T-helper 17 cell (primary cell): ENCODE data around the gene CLIC3. TPM values are rescaled to one million over a fixed set of nuclear protein-coding genes. Genes with fewer than 3 reads are reported as not detected.

Source experiments
- ATAC-seq: fragments of 150-1000 bp; cut with Tn5 transposase; 2 replicates; pipeline ENCODE4 v1.10.0; 2021; ENCODE audit warnings: mild to moderate bottlenecking, moderate library complexity
- DNase-seq, 3 donors: peaks; one replicate each; pipeline versions ENCODE4 v3.0.0 to v3.0.0-alpha.2; 2020 to 2021
- H3K9me3 ChIP-seq: one replicate; pipeline ENCODE4 v1.7.0; 2013; ENCODE audit warnings: low read length, mild to moderate bottlenecking; ENCODE audit not compliant: control insufficient read depth, poor library complexity, severe bottlenecking
- H3K27ac Mint-ChIP-seq: one replicate; pipeline ENCODE4 v1.8.0; 2022; ENCODE audit warnings: mild to moderate bottlenecking, moderate library complexity, mixed read lengths
- H3K27me3 Mint-ChIP-seq: one replicate; pipeline ENCODE4 v1.8.0; 2022; ENCODE audit warnings: mixed read lengths
- H3K36me3 Mint-ChIP-seq: one replicate; pipeline ENCODE4 v1.8.0; 2022; ENCODE audit warnings: low read depth, mixed read lengths
- H3K4me1 Mint-ChIP-seq: one replicate; pipeline ENCODE4 v1.8.0; 2022; ENCODE audit warnings: mild to moderate bottlenecking, mixed read lengths
- H3K4me3 Mint-ChIP-seq: one replicate; pipeline ENCODE4 v1.8.0; 2022; ENCODE audit warnings: mild to moderate bottlenecking, moderate library complexity, mixed read lengths
- total RNA-seq, 4 donors: library from RNA in 2 of 4; stranded (reverse) in 2 of 4; gene quantifications; one replicate each; pipeline ENCODE4 v1.2.3 and lab custom pipeline; 2022 to 2026

The CLIC3 gene
- total RNA-seq, 2 donors from 2014 or later: 1.9 to 2.1 TPM

- no peak overlapping the region for H3K27ac Mint-ChIP-seq
- H3K27me3 Mint-ChIP-seq: no peaks in the 10 kb centered on the region
- DNase-seq (peak in 1 of 3 donors; percentile 10), ATAC-seq (no peak)
- H3K9me3 ChIP-seq: no peaks in the 10 kb centered on the region
- no peak overlapping the region for H3K4me3 Mint-ChIP-seq
- peaks cover 6% of the 10 kb centered on the region for H3K4me1 Mint-ChIP-seq
- no peaks in the 10 kb centered on the region for H3K36me3 Mint-ChIP-seq
Measured at GRCh38 chr9:136947028-136947891, 49.1 kb downstream of the CLIC3 start.

- Mint-ChIP-seq H3K27me3 (no peaks in the 10 kb centered on the region), H3K27ac (no peak overlapping the region), H3K36me3 (no peaks in the 10 kb centered on the region), H3K4me3 (no peak overlapping the region), H3K4me1 (peaks cover 6% of the 10 kb centered on the region)
- ATAC-seq (no peak), DNase-seq (peak in 1 of 3 donors; percentile 9)
- no peaks in the 10 kb centered on the region for H3K9me3 ChIP-seq
Measured at GRCh38 chr9:136946228-136947027, 49.9 kb downstream of the CLIC3 start.

DNA sequence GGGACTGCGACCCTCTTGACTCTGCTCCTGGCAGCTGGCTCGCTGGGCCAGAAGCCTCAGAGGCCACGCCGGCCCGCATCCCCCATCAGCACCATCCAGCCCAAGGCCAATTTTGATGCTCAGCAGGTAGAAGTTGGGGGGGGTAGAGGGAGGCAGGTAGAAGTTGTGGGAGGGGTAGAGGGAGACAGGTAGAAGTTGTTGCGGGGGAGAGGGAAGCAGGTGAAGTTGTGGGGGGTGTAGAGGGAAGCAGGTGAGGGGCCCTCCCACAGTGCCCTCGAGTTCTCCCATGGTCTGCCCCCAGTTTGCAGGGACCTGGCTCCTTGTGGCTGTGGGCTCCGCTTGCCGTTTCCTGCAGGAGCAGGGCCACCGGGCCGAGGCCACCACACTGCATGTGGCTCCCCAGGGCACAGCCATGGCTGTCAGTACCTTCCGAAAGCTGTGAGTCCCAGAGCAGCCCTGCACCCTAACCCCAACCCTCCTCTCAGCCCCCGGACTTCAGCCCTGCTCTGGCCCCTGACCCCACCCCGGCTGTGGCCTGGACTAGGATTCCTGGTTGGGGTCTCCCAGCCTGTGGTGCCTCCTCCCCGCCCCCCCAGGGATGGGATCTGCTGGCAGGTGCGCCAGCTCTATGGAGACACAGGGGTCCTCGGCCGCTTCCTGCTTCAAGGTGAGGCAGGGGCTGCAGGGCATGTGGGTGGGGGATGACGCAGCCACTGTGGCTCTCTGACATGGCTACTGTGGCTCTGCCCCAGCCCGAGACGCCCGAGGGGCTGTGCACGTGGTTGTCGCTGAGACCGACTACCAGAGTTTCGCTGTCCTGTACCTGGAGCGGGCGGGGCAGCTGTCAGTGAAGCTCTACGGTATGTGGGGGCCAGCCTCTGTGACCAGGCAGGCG, 50.8 kb downstream of the CLIC3 start:
- no peak for ATAC-seq
- H3K4me3 Mint-ChIP-seq: peak overlapping the region; percentile 85
- H3K27me3 Mint-ChIP-seq: no peaks in the 10 kb centered on the region
- H3K27ac Mint-ChIP-seq: peak overlapping the region; percentile 87
- peaks cover 6% of the 10 kb centered on the region for H3K4me1 Mint-ChIP-seq
- DNase-seq: peak in 1 of 3 donors; percentile 8
- H3K9me3 ChIP-seq: no peaks in the 10 kb centered on the region
- H3K36me3 Mint-ChIP-seq: no peaks in the 10 kb centered on the region

Other genes starting within 250 kb of the CLIC3 start
- not detected for gene LCN6, start 248.0 kb downstream of the CLIC3 start, total RNA-seq
- gene LCN8, start 238.3 kb downstream of the CLIC3 start, total RNA-seq: under 1 TPM in 1 of 2 donors, not detected in 1; 0.65 TPM
- gene LCN15, start 232.1 kb downstream of the CLIC3 start, total RNA-seq: not detected
- gene TMEM141, start 205.2 kb downstream of the CLIC3 start, total RNA-seq: 10 to 100 TPM; 16.5 to 21.8 TPM
- gene CCDC183, start 200.2 kb downstream of the CLIC3 start, total RNA-seq: 1 to 10 TPM; 1.8 to 2.2 TPM
- gene RABL6, start 188.6 kb downstream of the CLIC3 start, total RNA-seq: 10 to 100 TPM; 55.6 to 59.7 TPM
- 1 to 10 TPM; 2.9 to 3.7 TPM for gene AJM1, start 154.1 kb downstream of the CLIC3 start, total RNA-seq
- 10 to 100 TPM; 33.8 to 36.2 TPM for gene PHPT1, start 147.2 kb downstream of the CLIC3 start, total RNA-seq
- gene MAMDC4, start 144.2 kb downstream of the CLIC3 start, total RNA-seq: 1 to 10 TPM; 3.4 TPM
- 100 to 1,000 TPM; 212 to 224 TPM for gene EDF1, start 130.3 kb downstream of the CLIC3 start, total RNA-seq
- gene TRAF2, start 110.1 kb downstream of the CLIC3 start, total RNA-seq: 10 to 100 TPM; 20.8 to 21.4 TPM
- gene FBXW5, start 51.8 kb downstream of the CLIC3 start, total RNA-seq: 10 to 100 TPM; 84.3 to 88.4 TPM
- gene C8G, start 51.3 kb downstream of the CLIC3 start, total RNA-seq: 1 to 10 TPM; 1.4 to 2.7 TPM
- 1 to 10 TPM; 2.6 to 4.2 TPM for gene LCN12, start 44.3 kb downstream of the CLIC3 start, total RNA-seq
- gene PTGDS, start 19.1 kb downstream of the CLIC3 start, total RNA-seq: 100 to 1,000 TPM in 1 of 2 donors, 10 to 100 TPM in 1; 21.4 to 166 TPM
- gene LCNL1, start 13.6 kb downstream of the CLIC3 start, total RNA-seq: 1 to 10 TPM in 1 of 2 donors, under 1 TPM in 1; 0.96 to 2.9 TPM
- 10 to 100 TPM; 85.7 to 89.9 TPM for gene PAXX, start 4.1 kb downstream of the CLIC3 start, total RNA-seq
- gene ABCA2, start 31.7 kb upstream of the CLIC3 start, total RNA-seq: 100 to 1,000 TPM; 120 to 131 TPM
- gene FUT7, start 35.5 kb upstream of the CLIC3 start, total RNA-seq: 10 to 100 TPM in 1 of 2 donors, 1 to 10 TPM in 1; 7.7 to 10.6 TPM
- 100 to 1,000 TPM; 139 to 202 TPM for gene NPDC1, start 49.6 kb upstream of the CLIC3 start, total RNA-seq
- under 1 TPM in 1 of 2 donors, not detected in 1; 0.20 TPM for gene ENTPD2, start 57.5 kb upstream of the CLIC3 start, total RNA-seq
- under 1 TPM; 0.27 to 0.39 TPM for gene SAPCD2, start 74.0 kb upstream of the CLIC3 start, total RNA-seq
- 10 to 100 TPM in 1 of 2 donors, 1 to 10 TPM in 1; 9.3 to 10.2 TPM for gene UAP1L1, start 80.9 kb upstream of the CLIC3 start, total RNA-seq
- gene MAN1B1, start 90.4 kb upstream of the CLIC3 start, total RNA-seq: 10 to 100 TPM; 62.0 to 62.3 TPM
- gene DPP7, start 118.2 kb upstream of the CLIC3 start, total RNA-seq: 100 to 1,000 TPM; 270 to 311 TPM
- gene GRIN1, start 142.6 kb upstream of the CLIC3 start, total RNA-seq: not detected
- not detected for gene LRRC26, start 173.5 kb upstream of the CLIC3 start, total RNA-seq
- not detected for gene TMEM210, start 175.5 kb upstream of the CLIC3 start, total RNA-seq
- 100 to 1,000 TPM; 114 to 116 TPM for gene ANAPC2, start 192.0 kb upstream of the CLIC3 start, total RNA-seq
- 10 to 100 TPM; 39.4 to 48.3 TPM for gene SSNA1, start 192.1 kb upstream of the CLIC3 start, total RNA-seq
- gene TPRN, start 204.2 kb upstream of the CLIC3 start, total RNA-seq: 1 to 10 TPM; 5.7 to 6.3 TPM
- 10 to 100 TPM; 21.3 to 21.4 TPM for gene TMEM203, start 209.1 kb upstream of the CLIC3 start, total RNA-seq
- gene NDOR1, start 209.1 kb upstream of the CLIC3 start, total RNA-seq: 10 to 100 TPM; 24.0 to 30.7 TPM
- 1 to 10 TPM; 1.2 to 5.3 TPM for gene RNF208, start 225.7 kb upstream of the CLIC3 start, total RNA-seq
- gene CYSRT1, start 228.6 kb upstream of the CLIC3 start, total RNA-seq: under 1 TPM in 1 of 2 donors, not detected in 1; 0.52 TPM
- gene RNF224, start 230.9 kb upstream of the CLIC3 start, total RNA-seq: not detected
- gene SLC34A3, start 234.3 kb upstream of the CLIC3 start, total RNA-seq: not detected
- gene TUBB4B, start 244.7 kb upstream of the CLIC3 start, total RNA-seq: 10 to 100 TPM; 81.0 to 90.5 TPM